ENCODE data around the gene GRK1. TPM values are rescaled to one million over a fixed set of nuclear protein-coding genes. Genes with fewer than 3 reads are reported as not detected.

Gene GRK1
- total RNA-seq, 1 donor from 2014 or later: not detected

DNA sequence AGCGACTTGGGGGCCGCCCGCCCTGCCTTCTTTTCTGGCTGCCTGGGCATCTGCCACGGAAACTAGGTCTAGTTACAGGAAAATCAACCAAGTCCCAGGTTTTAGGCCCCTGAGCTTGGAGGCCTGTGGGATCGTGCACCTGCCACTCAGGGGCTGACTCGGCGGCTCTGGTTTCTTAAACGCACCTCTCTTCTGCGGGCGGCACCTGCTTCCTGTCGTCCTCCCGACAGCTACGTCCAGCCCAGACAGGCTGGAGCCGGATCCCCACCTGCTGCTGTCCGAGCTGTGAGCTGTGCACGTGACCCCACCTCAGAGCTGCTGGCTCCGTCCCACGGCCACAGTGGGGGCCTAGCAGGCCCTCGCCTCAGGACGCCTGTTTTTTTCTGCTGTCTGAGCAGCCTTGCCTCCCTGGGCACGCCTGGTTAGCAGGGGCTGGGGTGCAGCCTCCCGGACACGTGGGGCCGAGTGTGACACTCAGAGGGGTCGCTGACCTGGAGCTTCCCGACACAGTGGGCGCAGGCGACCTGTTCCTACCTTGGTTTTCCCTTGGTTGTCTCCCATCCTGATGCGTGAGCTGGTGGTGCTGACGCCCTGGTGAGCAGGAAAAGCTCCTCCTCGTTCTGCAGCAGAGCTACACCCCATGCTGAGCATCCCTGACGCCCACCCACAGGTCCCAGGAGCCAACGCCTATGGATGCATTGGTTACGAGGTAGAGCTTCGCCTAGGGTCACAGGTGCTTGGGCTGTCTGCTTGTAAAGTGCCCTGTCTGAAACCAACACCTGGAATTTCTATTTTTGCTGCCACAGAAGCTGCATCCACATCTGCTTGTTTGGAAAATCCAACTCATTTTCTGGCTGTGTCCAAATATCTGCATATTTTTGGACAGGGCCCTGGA, 109.5 kb downstream of the GRK1 start:
- Histone ChIP-seq H3K4me3 (ENCODE audit: insufficient read depth, low read depth, low read length) (no peak overlapping the region), H3K36me3 (ENCODE audit: insufficient read depth, low read length) (no peaks in the 10 kb centered on the region), H3K4me1 (ENCODE audit: insufficient read depth, low read length) (no peaks in the 10 kb centered on the region), H3K4me2 (ENCODE audit: low read length) (no peak overlapping the region), H3K79me2 (ENCODE audit: insufficient read depth, low read length) (no peaks in the 10 kb centered on the region), H3K9me3 (ENCODE audit: insufficient read depth, low read depth, low read length) (peaks cover 9% of the 10 kb centered on the region), H2AFZ (ENCODE audit: low read depth, low read length) (no peak overlapping the region), H3K27ac (ENCODE audit: low read depth, low read length) (no peak overlapping the region), H3K9ac (ENCODE audit: low read length) (no peak overlapping the region), H4K20me1 (ENCODE audit: insufficient read depth, low read length) (no peaks in the 10 kb centered on the region), H3K27me3 (ENCODE audit: insufficient read depth, low read length) (peaks cover 20% of the 10 kb centered on the region)
- DNase-seq (ENCODE audit: low read depth): no peak
- peaks cover 28% of the 10 kb centered on the region for H3K27me3 Mint-ChIP-seq (ENCODE audit: low read depth, unreplicated experiment)
- no peaks in the 10 kb centered on the region for H3K4me1 Mint-ChIP-seq (ENCODE audit: low read depth, unreplicated experiment)
- TF ChIP-seq EZH2 (IDR thresholded peaks at IDR 0.05; ENCODE audit: insufficient read depth, low read length): no peak
- TF ChIP-seq, protein P1, sequence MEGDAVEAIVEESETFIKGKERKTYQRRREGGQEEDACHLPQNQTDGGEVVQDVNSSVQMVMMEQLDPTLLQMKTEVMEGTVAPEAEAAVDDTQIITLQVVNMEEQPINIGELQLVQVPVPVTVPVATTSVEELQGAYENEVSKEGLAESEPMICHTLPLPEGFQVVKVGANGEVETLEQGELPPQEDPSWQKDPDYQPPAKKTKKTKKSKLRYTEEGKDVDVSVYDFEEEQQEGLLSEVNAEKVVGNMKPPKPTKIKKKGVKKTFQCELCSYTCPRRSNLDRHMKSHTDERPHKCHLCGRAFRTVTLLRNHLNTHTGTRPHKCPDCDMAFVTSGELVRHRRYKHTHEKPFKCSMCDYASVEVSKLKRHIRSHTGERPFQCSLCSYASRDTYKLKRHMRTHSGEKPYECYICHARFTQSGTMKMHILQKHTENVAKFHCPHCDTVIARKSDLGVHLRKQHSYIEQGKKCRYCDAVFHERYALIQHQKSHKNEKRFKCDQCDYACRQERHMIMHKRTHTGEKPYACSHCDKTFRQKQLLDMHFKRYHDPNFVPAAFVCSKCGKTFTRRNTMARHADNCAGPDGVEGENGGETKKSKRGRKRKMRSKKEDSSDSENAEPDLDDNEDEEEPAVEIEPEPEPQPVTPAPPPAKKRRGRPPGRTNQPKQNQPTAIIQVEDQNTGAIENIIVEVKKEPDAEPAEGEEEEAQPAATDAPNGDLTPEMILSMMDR (IDR thresholded peaks at IDR 0.05; ENCODE audit: insufficient read depth, low read depth, low read length): no peak
- peaks cover 6% of the 10 kb centered on the region for H3K36me3 Mint-ChIP-seq (ENCODE audit: low read depth, unreplicated experiment)
- FAIRE-seq: no peak
- no peak overlapping the region for H3K27ac Mint-ChIP-seq (ENCODE audit: unreplicated experiment)
- H3K4me3 Mint-ChIP-seq (ENCODE audit: unreplicated experiment): no peak overlapping the region
- peaks cover 12% of the 10 kb centered on the region for H3K9me3 Mint-ChIP-seq (ENCODE audit: unreplicated experiment)

DNA sequence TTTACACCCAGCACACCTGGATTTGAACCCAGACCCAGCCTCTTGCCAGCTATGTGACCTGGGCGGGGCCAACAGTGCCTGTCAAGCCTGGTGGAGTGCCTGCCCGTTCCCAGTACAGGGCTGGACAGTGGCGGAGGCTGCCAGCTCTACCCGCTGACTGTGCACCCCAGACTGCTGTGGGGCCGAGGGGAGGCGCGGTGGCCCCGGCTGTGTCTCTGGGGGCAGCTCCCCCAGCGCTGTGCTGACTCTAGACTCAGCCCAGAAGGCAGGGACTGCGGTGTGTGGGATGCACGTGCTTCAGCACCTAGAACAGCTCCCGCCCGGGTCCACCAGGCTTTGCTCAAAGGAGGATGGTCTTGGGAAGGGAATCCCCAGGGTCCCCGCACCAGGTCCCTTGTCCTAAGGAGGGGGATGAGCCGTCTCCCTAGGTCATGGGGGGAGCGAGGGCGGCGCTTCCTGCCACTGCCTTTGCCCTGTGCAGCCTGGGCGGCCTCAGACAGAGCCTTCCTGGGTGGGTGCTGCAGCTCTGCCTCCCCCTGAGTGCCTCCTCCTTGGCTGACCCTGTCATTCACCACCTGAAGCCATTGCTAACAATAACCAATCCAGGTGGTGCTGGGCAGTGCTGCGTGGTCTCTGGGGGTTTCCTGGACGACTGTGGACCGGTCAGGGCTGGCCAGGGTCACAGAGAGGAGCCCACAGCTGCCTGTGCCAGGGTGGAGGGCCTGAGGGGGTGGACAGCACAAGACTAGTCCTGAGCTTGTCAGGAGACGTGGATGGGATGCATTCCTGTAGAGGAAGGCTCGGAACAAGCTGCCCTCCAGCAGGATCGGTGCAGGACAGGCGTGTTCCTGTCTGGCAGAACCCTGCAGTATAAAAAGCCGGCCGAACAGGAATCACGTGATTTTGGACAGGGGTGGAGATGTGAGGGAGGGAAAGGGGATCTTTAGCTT, 110.6 kb downstream of the GRK1 start:
- FAIRE-seq: no peak

More for the DNA sequence above, 110.6 kb downstream of the GRK1 start:
- Histone ChIP-seq H4K20me1 (ENCODE audit: insufficient read depth, low read length) (no peaks in the 10 kb centered on the region), H3K4me2 (ENCODE audit: low read length) (no peak overlapping the region), H3K9me3 (ENCODE audit: insufficient read depth, low read depth, low read length) (peaks cover 2% of the 10 kb centered on the region), H3K36me3 (ENCODE audit: insufficient read depth, low read length) (no peaks in the 10 kb centered on the region), H3K27me3 (ENCODE audit: insufficient read depth, low read length) (peaks cover 20% of the 10 kb centered on the region), H3K9ac (ENCODE audit: low read length) (no peak overlapping the region), H3K4me1 (ENCODE audit: insufficient read depth, low read length) (no peaks in the 10 kb centered on the region), H3K27ac (ENCODE audit: low read depth, low read length) (no peak overlapping the region), H3K4me3 (ENCODE audit: insufficient read depth, low read depth, low read length) (no peak overlapping the region), H3K79me2 (ENCODE audit: insufficient read depth, low read length) (no peaks in the 10 kb centered on the region), H2AFZ (ENCODE audit: low read depth, low read length) (no peak overlapping the region)
- Mint-ChIP-seq H3K27ac (ENCODE audit: unreplicated experiment) (no peak overlapping the region), H3K36me3 (ENCODE audit: low read depth, unreplicated experiment) (peaks cover 6% of the 10 kb centered on the region), H3K9me3 (ENCODE audit: unreplicated experiment) (peaks cover 8% of the 10 kb centered on the region), H3K27me3 (ENCODE audit: low read depth, unreplicated experiment) (peaks cover 28% of the 10 kb centered on the region), H3K4me1 (ENCODE audit: low read depth, unreplicated experiment) (no peaks in the 10 kb centered on the region), H3K4me3 (ENCODE audit: unreplicated experiment) (no peak overlapping the region)
- no peak for TF ChIP-seq EZH2 (IDR thresholded peaks at IDR 0.05; ENCODE audit: insufficient read depth, low read length)
- TF ChIP-seq, protein P1 (IDR thresholded peaks at IDR 0.05; ENCODE audit: insufficient read depth, low read depth, low read length): no peak
- DNase-seq (ENCODE audit: low read depth): no peak
